Neural progenitor cell (in vitro differentiated cells): ENCODE data around the gene TPSAB1.

Experiments
- EZH2 ChIP-seq: fragments of 200-600 bp; sonication (generic); IDR thresholded peaks from 2 replicates; pipeline ENCODE4 v1.6.1; 2017; ENCODE audit warnings: antibody characterized with exemption, mild to moderate bottlenecking, moderate library complexity
- TF ChIP-seq, protein P1 (sequence below): fragments of 200-600 bp; sonication (generic); IDR thresholded peaks from 2 replicates; pipeline ENCODE4 v1.5.1; 2017; ENCODE audit warnings: antibody characterized with exemption, mild to moderate bottlenecking

DNA sequence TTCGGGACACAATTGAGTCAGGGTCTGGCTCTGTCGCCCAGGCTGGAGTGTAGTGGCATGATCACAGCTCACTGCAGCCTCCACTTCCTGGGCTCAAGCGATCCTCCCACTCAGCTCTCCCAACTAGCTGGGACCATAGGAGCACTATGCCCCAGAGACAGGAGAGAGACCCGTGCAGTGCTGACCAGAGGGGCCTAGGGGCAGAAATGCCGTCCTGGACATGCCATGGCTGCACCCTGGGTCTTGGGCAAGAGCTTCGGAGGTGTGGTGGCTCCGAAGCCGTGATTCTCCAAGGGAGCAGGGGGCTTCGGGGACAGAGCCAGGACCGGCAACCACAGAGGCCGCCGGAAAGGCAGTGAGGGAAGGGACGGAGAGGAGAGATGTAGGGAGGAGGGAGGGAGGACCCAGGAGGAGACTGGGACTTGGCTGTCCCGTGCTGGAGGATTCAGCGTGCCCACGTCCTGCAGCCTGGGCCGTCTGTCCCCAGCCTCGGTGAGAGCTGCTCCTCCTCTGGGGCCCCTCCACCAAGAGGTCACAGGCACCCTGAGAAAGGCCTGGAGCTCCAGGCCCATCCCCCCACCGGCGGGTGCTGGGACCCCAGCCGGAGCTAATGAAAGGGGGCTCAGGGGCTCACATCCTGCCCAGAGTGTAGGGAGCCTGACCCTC lies 37.2 kb downstream of the TPSAB1 start:
- TF ChIP-seq, protein P1, sequence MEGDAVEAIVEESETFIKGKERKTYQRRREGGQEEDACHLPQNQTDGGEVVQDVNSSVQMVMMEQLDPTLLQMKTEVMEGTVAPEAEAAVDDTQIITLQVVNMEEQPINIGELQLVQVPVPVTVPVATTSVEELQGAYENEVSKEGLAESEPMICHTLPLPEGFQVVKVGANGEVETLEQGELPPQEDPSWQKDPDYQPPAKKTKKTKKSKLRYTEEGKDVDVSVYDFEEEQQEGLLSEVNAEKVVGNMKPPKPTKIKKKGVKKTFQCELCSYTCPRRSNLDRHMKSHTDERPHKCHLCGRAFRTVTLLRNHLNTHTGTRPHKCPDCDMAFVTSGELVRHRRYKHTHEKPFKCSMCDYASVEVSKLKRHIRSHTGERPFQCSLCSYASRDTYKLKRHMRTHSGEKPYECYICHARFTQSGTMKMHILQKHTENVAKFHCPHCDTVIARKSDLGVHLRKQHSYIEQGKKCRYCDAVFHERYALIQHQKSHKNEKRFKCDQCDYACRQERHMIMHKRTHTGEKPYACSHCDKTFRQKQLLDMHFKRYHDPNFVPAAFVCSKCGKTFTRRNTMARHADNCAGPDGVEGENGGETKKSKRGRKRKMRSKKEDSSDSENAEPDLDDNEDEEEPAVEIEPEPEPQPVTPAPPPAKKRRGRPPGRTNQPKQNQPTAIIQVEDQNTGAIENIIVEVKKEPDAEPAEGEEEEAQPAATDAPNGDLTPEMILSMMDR: no peak
- no peak for TF ChIP-seq EZH2
